ENCODE results near the gene TFF1.

TFF1 gene

DNA sequence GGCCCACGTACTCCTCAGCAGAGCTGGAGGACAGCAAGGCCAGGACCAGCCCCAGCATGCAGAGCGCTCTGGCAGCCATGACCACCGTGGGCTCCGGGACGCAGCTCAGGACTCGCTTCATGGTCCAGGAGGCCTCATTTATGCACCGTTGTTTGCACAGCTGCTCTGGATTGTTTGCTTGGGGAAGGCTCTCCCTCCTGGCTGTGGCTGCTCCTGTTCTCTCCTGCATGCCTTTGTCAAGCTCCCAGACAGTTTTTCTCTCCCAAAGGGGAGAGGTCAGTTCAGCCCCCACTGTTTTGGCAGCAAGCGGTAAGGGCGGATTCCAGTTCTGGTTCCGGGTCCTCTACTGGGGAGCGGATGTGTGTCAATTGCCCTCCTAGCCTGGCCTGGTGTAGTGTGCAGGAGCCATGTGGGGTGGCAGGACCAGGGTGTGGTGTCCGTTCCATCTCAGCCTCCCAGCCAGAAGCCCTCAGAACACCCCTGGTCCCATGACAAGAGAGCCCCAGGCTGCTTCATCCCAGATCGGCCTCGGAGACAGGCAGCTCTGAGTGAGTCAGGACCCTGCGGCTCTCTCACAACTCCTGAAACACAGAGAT lies 50.9 kb downstream of the TFF1 start, which contains the start of gene TFF3:
Gene TFF3 (minus strand): TSS at position 114 of the 596 bp plus-strand sequence. CDS start 35 bp downstream, at position 79.
- ATAC-seq, result no peak

DNA sequence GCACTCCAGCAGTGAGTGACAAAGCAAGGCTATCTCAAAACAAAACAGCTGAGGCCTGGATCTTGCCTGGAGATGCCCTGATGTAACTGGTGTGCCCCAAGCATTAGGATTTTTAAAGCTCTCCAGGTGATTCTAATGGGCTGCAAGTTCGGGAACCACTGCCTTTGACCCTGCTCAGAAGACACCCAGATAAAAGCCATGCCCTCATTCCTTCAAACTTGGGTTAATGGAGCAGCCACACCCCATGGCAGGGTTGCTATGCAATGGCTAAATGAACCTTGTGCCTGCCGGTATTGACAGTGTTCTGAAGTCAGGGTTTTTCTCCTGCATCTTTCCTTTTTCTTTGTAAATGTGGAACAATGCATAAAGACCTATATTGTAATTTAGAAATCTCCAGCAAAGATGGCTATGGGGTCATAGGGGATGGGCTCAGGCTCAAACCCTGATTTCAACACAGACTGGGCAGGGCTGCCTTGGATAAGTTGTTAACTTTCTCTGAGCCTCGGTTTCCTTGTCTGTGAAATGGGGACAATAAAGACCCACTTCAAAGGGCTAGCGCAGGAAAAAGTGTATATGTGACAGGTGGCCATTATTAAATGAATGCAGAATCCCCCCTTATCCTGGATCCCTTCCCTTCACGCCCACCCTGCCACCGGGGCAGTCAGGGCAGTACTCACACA lies 51.6 kb downstream of the TFF1 start:
- no peak for ATAC-seq

- no peak for ATAC-seq
Observed at GRCh38 chr21:42313501-42313969, 52.8 kb downstream of the TFF1 start.

- no peak for ATAC-seq
Observed at GRCh38 chr21:42312626-42313104, 53.7 kb downstream of the TFF1 start.

Measured in activated CD4-positive, CD25-positive, alpha-beta regulatory T cell treated with anti-CD3 and anti-CD28 coated beads, Interleukin-2, amount 50 U/mL, for 24 hours (primary cell).